Endometrium (tissue), 2 donors: Measurements from ENCODE around the gene NTSR1.

Experiments used
- FAIRE-seq: peaks from 2 replicates; lab custom pipeline; 2012; peaks lifted over from hg19 to GRCh38; lab: Jason Lieb, UNC
- donor health status: control.
- donor health status: control.

NTSR1 gene

GRCh38 chr20:62772103-62772611 lies 63.5 kb downstream of the NTSR1 start:
- FAIRE-seq, result no peak

GRCh38 chr20:62772619-62772989 lies 64.0 kb downstream of the NTSR1 start:
- FAIRE-seq, result no peak

DNA sequence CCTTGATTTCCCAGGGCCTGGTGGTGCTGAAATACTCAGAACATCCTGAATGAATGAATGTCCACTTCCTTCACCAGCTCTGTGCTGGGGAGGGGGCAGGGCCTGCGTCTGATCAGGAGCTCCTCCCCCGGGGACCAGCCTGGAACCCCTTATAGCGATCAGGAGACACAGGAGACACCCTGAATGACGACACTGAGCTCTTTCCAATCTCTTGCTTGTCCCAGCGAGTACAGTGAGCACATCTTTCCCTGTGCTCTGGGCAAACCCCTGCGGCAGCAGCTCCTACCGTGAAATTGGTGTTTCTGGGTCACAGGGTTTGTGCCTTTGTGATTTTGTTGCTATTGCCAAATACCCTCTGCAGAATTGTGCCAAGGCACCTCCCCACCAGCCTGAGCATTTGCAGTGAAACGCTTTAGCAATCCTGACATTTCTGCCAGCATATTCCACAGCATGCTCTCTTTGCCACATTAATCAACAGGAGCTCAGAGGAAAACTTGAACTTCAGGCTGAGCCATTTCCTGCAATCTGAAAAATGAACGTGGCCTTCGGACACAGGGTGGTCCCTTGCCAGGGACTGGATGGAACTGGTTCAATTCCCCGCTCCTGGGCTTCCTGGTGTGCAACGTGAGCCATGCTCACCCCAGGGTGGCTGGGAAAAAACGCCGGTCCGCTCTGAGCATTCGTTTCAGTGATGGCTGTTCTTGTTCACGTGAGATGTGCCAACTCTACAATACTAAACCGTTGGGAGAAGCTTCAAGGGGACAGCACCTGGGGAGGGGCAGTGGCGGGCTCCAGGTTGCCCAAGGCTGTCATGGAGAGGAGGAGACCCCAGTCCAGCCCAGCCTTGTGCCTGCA lies 64.6 kb downstream of the NTSR1 start:
- FAIRE-seq, result no peak

- FAIRE-seq, result no peak
Measured at GRCh38 chr20:62773845-62774714, 65.4 kb downstream of the NTSR1 start.

GRCh38 chr20:62774762-62775161 lies 66.1 kb downstream of the NTSR1 start:
- FAIRE-seq, result no peak

GRCh38 chr20:62775206-62775605 lies 66.6 kb downstream of the NTSR1 start:
- FAIRE-seq, result no peak

- FAIRE-seq, result no peak
Measured at GRCh38 chr20:62776035-62776691, 67.5 kb downstream of the NTSR1 start.

DNA sequence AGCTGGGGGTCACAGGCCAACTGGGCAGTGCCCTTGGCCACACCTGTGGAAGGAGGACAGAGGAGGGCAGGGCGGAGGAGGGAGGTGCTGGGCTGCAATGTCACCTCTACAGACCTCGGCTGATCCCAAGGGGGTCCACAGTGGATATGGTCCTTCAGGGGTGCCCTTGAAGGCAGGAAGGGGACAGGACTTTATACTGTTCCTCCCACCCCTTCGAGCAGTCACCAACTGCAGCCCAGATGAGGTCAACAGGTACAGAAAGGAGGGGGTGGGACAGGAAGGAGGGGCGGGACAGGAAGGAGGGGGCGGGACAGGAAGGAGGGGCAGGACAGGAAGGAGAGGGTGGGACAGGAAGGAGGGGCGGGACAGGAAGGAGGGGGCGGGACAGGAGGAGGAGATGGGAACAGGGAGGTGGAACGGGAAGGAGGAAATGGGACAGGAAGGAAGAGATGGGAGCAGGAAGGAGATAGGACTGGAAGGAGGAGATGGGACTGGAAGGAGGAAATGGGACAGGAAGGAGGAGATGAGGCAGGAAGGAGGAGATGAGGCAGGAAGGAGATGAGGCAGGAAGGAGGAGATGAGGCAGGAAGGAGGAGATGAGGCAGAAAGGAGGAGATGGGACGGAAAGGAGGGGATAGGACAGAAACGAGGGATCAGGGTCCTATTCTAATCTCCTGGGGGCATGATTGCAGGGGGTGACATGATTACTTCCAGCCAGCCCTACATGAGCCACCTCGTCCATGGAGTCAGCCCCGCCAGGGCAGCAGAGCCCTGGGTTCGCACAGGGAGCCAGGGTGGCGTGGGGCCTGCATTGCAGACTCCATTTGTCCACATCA lies 68.3 kb downstream of the NTSR1 start:
- FAIRE-seq, result no peak

DNA sequence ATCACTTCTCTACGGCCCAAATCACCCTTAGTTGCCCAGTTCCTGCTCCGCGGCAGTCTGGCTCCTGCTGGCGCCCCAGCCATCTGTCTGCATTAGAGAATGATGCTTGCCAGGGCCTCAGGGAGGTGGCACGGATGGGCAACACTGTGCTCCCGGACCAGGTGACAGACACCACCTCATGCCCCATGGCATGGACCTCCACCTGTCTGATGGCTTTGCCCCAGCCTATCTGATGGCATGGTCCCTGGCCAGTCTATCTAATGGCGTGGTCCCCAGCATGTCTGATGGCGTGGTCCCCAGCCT lies 68.8 kb downstream of the NTSR1 start:
- FAIRE-seq, result no peak

GRCh38 chr20:62778058-62778457 lies 69.4 kb downstream of the NTSR1 start:
- FAIRE-seq, result no peak

DNA sequence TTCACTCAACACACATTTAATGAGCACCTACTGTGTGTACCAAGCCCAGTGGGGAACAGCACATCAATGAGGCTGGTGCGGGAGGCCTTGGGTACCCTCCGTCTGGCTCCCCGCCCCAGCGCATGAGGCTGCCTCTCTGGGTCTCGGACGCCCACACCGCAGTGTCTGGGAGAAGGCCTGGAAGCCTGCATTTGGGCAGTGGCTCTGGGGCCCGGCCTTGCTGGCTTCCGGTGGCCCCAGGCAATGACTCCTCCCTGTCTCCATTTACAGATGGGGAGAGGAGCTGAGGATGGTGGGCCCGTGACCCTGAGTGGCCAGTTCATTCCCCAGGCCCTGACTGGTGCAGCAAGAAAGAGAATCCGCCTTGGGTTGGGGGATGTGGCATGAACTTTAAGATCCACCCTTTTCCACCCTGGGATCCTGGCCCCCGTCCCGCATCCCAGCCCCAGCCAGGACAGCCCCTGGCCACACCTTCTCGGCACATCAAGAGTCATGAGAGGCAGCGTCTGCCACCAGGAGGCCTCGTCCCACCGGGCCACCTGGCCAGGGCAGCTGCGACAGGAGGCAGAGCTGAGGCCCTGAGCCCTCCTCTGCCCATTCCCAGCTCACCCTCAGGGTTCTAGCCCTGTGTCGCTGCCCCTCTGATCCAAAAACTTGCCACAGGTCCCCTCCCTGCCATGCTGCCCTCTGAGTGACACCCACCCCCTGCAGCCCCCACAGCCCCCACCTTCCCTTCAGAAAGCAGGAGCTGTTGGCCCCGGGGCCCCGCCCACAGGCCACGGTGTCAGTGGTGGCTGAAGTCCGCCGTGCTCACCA lies 70.2 kb downstream of the NTSR1 start:
- FAIRE-seq, result no peak

GRCh38 chr20:62779417-62779685 lies 70.7 kb downstream of the NTSR1 start:
- no peak for FAIRE-seq

DNA sequence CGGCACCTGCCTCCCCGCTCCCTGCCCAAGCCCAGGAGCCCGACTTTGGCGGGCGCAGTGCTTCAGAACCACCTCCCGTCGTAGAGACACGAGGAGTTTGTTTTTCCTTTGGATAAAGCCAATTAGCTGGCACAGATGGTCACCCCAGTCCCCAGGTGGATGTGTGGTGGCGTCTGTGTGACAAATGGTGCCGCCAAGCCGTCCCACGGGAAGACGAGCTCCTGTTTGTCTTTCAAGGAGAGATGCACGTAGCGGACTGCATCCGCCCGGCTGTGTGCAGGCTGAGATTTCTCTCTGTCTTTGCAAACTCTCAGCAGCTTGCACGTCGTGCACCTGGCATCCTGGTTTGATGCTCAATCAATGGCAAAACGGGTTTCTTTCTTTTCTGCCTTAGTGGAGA lies 71.6 kb downstream of the NTSR1 start:
- FAIRE-seq, result no peak

DNA sequence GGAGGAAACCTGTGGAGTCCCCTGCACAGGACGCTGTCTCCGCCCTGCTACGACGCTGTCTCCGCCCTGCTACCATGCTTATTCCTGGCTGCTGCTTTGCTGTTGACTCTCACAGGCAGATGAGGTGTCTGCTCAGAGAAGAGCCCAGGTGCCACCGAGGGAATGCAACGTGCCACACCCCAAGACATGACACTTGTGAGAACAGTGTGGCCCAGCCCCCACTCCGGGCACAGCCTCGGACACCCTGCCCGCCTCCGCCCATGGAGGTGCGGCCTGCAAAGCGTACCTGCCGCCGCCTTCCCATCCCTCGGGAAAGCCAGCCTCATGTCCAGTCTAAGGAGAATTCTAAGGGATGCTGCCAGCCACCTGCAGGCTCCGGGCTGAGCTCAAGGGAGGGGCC lies 72.1 kb downstream of the NTSR1 start:
- no peak for FAIRE-seq

- no peak for FAIRE-seq
Measured at GRCh38 chr20:62782149-62782892, 73.7 kb downstream of the NTSR1 start.

GRCh38 chr20:62782893-62783278 lies 74.2 kb downstream of the NTSR1 start:
- no peak for FAIRE-seq

DNA sequence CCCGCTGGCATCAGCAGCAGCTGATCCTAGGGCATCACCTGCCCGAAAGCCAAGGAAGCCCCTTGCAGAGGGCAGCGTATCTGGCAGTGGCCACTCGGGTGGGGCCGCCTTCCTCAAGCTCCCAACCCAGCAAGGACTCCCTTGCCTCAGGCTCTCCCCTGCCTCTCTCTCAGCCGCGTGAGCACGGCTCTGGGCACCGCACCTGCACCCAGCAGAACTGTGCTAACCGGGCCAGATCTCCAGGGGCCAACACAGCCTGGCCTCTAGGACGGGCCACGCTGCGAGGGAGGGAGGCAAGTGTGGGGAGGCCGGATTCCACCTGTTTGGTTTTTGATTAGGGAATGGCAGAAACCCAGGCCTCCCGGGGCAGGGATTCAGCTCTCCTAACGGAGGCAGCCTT lies 75.9 kb downstream of the NTSR1 start:
- no peak for FAIRE-seq

DNA sequence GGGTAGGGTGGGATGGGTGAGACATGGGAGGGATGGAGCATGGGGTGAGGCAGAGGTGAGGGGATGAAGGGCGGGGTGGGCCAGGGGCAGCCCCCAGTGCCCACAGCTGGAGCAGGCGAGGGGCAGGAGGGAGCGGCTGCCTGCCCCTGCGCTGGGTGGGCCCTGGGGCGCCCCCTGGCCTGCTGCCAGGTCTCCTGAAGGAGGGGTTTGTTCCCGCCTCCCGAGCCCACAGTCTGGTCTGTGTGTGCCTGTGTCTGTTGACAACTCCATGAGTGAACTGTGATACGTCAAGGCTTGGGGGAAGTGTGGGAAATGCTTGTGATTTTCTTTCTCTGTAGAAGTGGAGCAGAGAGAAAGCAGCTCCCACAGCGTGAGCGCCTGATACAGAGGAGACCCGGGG lies 76.8 kb downstream of the NTSR1 start:
- no peak for FAIRE-seq

DNA sequence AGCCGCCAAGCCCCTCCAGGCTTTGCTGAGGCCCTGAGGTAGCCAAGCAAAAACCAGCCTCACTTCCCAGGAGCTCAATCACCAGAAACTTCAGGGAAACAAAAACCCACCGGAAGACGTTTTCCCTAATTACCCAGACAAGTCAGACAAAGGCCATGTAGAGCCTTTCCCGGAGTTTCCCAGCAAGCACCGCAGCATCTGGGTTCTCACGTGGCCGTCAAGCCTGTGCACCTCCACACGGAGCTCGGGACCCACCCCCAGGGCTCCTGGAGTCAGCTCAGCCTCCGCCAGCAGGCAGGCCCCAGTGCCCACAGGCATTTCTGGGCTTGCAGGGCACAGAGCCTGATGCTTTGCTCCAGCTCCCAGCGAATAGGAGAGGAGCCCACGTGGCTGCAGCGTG lies 77.5 kb downstream of the NTSR1 start:
- no peak for FAIRE-seq

- no peak for FAIRE-seq
Measured at GRCh38 chr20:62787321-62787720, 78.7 kb downstream of the NTSR1 start.

DNA sequence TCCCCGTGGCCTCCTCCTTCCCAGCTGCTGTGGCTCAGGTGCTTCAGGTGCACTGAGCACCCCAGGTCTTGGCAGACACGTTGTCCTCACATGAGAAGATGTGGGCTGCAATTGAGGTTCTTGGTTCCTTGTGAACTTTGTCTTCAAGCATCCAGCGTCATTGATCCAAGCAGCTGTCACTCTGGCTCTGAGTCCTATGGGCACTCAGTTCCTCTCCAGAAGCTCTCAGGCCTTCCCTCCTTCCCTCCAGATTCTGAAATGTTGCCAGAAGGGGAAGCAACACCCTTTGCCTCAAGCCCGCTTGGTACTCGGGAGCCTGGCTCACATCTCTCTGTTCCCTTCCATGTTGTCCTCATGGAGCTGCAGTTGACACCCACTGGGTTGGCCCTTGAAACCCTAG lies 79.2 kb downstream of the NTSR1 start:
- FAIRE-seq, result no peak
